ENCODE measurements around the gene IFT43.

IFT43 gene

GRCh38 chr14:76015191-76015590, 29.6 kb downstream of the IFT43 start:
- no peak for DNase-seq

- no peak for DNase-seq
Measured at GRCh38 chr14:76015668-76016067, 30.1 kb downstream of the IFT43 start.

- DNase-seq: no peak
Measured at GRCh38 chr14:76019676-76020075, 34.1 kb downstream of the IFT43 start.

GRCh38 chr14:76022991-76023390, 37.4 kb downstream of the IFT43 start:
- no peak for DNase-seq

- no peak for DNase-seq
Measured at GRCh38 chr14:76023757-76024156, 38.2 kb downstream of the IFT43 start.

- DNase-seq: no peak
Measured at GRCh38 chr14:76024211-76024907, 38.8 kb downstream of the IFT43 start.

- DNase-seq: no peak
Measured at GRCh38 chr14:76034566-76034965, 49.0 kb downstream of the IFT43 start.

GRCh38 chr14:76040704-76041103, 55.1 kb downstream of the IFT43 start:
- no peak for DNase-seq

GRCh38 chr14:76045773-76046172, 60.2 kb downstream of the IFT43 start:
- no peak for DNase-seq

- no peak for DNase-seq
Measured at GRCh38 chr14:76050250-76050649, 64.7 kb downstream of the IFT43 start.

GRCh38 chr14:76050797-76051392, 65.3 kb downstream of the IFT43 start:
- peak in 35 of 51 donors; percentile 1 to 78 (median 27) for DNase-seq

- no peak for DNase-seq
Measured at GRCh38 chr14:76051717-76052465, 66.3 kb downstream of the IFT43 start.

GRCh38 chr14:76053572-76054355, 68.2 kb downstream of the IFT43 start:
- DNase-seq: no peak

- no peak for DNase-seq
Measured at GRCh38 chr14:76055330-76055729, 69.8 kb downstream of the IFT43 start.

GRCh38 chr14:76056128-76056527, 70.6 kb downstream of the IFT43 start:
- DNase-seq: no peak

- no peak for DNase-seq
Measured at GRCh38 chr14:76057914-76058313, 72.4 kb downstream of the IFT43 start.

- no peak for DNase-seq
Measured at GRCh38 chr14:76063327-76063726, 77.8 kb downstream of the IFT43 start.

GRCh38 chr14:76065519-76065918, 80.0 kb downstream of the IFT43 start:
- no peak for DNase-seq

- DNase-seq: no peak
Measured at GRCh38 chr14:76067536-76067935, 82.0 kb downstream of the IFT43 start.

GRCh38 chr14:76073717-76074116, 88.2 kb downstream of the IFT43 start:
- DNase-seq: no peak

- DNase-seq: no peak
Measured at GRCh38 chr14:76077340-76077739, 91.8 kb downstream of the IFT43 start.

- DNase-seq: no peak
Measured at GRCh38 chr14:76078501-76078900, 92.9 kb downstream of the IFT43 start.
